D721Med (cell line): ENCODE measurements around the gene WDR1.
A peak's percentile ranks its signal among the peaks of the same experiment; 100 is the strongest.

ENCODE experiments used
- DNase-seq: peaks from one replicate; pipeline ENCODE4 v3.0.0; 2011; ENCODE audit warnings: low spot score; ENCODE audit not compliant: insufficient read length
- FAIRE-seq: peaks from 2 replicates; lab custom pipeline; 2011; peaks lifted over from hg19 to GRCh38; lab: Jason Lieb, UNC
- CTCF ChIP-seq: IDR thresholded peaks from 2 replicates; pipeline ENCODE4 v1.5.1; 2012; ENCODE audit warnings: mild to moderate bottlenecking, control low read depth; ENCODE audit not compliant: insufficient read depth; ENCODE audit errors: missing control alignments

Gene WDR1

GRCh38 chr4:10160281-10160856 is 43.8 kb upstream of the WDR1 start:
- DNase-seq, result no peak

GRCh38 chr4:10159671-10160070 is 43.1 kb upstream of the WDR1 start:
- DNase-seq (no peak), FAIRE-seq (no peak)
- no peak for TF ChIP-seq CTCF

More at GRCh38 chr4:10160281-10160856, 43.8 kb upstream of the WDR1 start:
- no peak for FAIRE-seq
- TF ChIP-seq CTCF, result peak; percentile 21

- DNase-seq (no peak), FAIRE-seq (no peak)
- no peak for TF ChIP-seq CTCF
Measured at GRCh38 chr4:10158333-10158942, 41.8 kb upstream of the WDR1 start.

- peak; percentile 74 for TF ChIP-seq CTCF
- FAIRE-seq (no peak), DNase-seq (peak; percentile 45)
Measured at GRCh38 chr4:10157478-10158332, 41.1 kb upstream of the WDR1 start.

- FAIRE-seq (no peak), DNase-seq (no peak)
- TF ChIP-seq CTCF, result no peak
Measured at GRCh38 chr4:10154241-10154640, 37.6 kb upstream of the WDR1 start.

GRCh38 chr4:10153161-10153560 is 36.6 kb upstream of the WDR1 start:
- no peak for DNase-seq
- no peak for TF ChIP-seq CTCF
- no peak for FAIRE-seq
